H1 (cell line): Measurements from ENCODE around the gene SYK. TPM values are rescaled to one million over a fixed set of nuclear protein-coding genes. Genes with fewer than 3 reads are reported as not detected.

Experiments used
- CTCF ChIA-PET: fragments of 300-600 bp; sonication (Branson Sonifier 250); formaldehyde crosslinking; loops from one replicate; lab custom pipeline; 2021; ENCODE audit not compliant: partially characterized antibody; lab: Charles Lee
- POLR2A ChIA-PET: fragments of 300-600 bp; sonication (Branson Sonifier 250); formaldehyde crosslinking; loops from one replicate; lab custom pipeline; 2021; ENCODE audit warnings: inconsistent platforms; ENCODE audit not compliant: partially characterized antibody; lab: Charles Lee
- DNase-seq, 2 experiments: peaks; one replicate each; pipeline versions ENCODE4 v3.0.0 to v3.0.0-alpha.2; 2010 to 2022; ENCODE audit warnings: low spot score in 2 of 2, low read depth in 1 of 2, mixed read lengths in 1 of 2
- FAIRE-seq: peaks from 2 replicates; lab custom pipeline; 2011; peaks lifted over from hg19 to GRCh38; lab: Jason Lieb, UNC
- H2AFZ ChIP-seq: 2 replicates; pipeline ENCODE4 v1.8.1; 2012; ENCODE audit warnings: low read length, inconsistent platforms
- H2AK5ac ChIP-seq: 2 replicates; pipeline ENCODE4 v1.6.1; 2013; ENCODE audit warnings: low read depth, low read length
- H2BK120ac ChIP-seq: replicated peaks from 2 replicates; pipeline ENCODE3; 2013; ENCODE audit warnings: low read depth, low read length, inconsistent platforms
- H2BK12ac ChIP-seq: 2 replicates; pipeline ENCODE4 v1.6.1; 2013; ENCODE audit warnings: low read depth, low read length
- H2BK15ac ChIP-seq: 2 replicates; pipeline ENCODE4 v1.6.1; 2013; ENCODE audit warnings: low read length
- H2BK20ac ChIP-seq: 2 replicates; pipeline ENCODE4 v1.6.1; 2013; ENCODE audit warnings: low read length
- H2BK5ac ChIP-seq: 2 replicates; pipeline ENCODE4 v1.6.1; 2013; ENCODE audit warnings: low read depth, low read length
- H3K14ac ChIP-seq: 2 replicates; pipeline ENCODE4 v1.6.1; 2013; ENCODE audit warnings: inconsistent platforms; ENCODE audit not compliant: insufficient read length
- H3K18ac ChIP-seq: 2 replicates; pipeline ENCODE4 v1.6.1; 2013; ENCODE audit warnings: low read length; ENCODE audit errors: extremely low read depth
- H3K23ac ChIP-seq: 2 replicates; pipeline ENCODE4 v1.6.1; 2013; ENCODE audit warnings: inconsistent platforms; ENCODE audit not compliant: insufficient read length
- H3K23me2 ChIP-seq: 2 replicates; pipeline ENCODE4 v1.6.1; 2013; ENCODE audit warnings: low read depth, low read length
- H3K27ac ChIP-seq: 2 replicates; pipeline ENCODE4 v1.6.1; 2011; ENCODE audit warnings: low read depth, low read length, inconsistent platforms
- H3K27me3 ChIP-seq, 4 experiments: replicated peaks in 1 of 4; 1 replicate in 1 of 4; 2 replicates in 3 of 4; pipeline versions ENCODE4 v1.6.1 to v1.8.1; 2011 to 2013; ENCODE audit warnings: low read length in 3 of 4, mild to moderate bottlenecking in 3 of 4, inconsistent platforms in 2 of 4, mixed read lengths in 2 of 4, moderate library complexity in 1 of 4; ENCODE audit not compliant: control insufficient read depth in 3 of 4, insufficient read depth in 3 of 4; ENCODE audit errors: extremely low read depth in 1 of 4
- H3K36me3 ChIP-seq, 4 experiments: 2 replicates each; pipeline versions ENCODE4 v1.6.1 to v1.8.1; 2011 to 2013; ENCODE audit warnings: mild to moderate bottlenecking in 4 of 4, low read length in 3 of 4, moderate library complexity in 2 of 4, control low read depth in 1 of 4, inconsistent platforms in 1 of 4; ENCODE audit not compliant: insufficient read depth in 4 of 4, control insufficient read depth in 2 of 4
- H3K4ac ChIP-seq: replicated peaks from 2 replicates; pipeline ENCODE3; 2013; ENCODE audit warnings: low read length, low read depth, mixed read lengths, inconsistent platforms; ENCODE audit not compliant: insufficient read length
- H3K4me1 ChIP-seq, 4 experiments: replicated peaks in 1 of 4; 1 replicate in 1 of 4; 2 replicates in 3 of 4; pipeline versions ENCODE4 v1.6.1 to v1.8.1; 2011 to 2013; ENCODE audit warnings: low read length in 3 of 4, inconsistent platforms in 2 of 4, mixed read lengths in 1 of 4; ENCODE audit not compliant: insufficient read depth in 4 of 4, control insufficient read depth in 3 of 4
- H3K4me2 ChIP-seq, 2 experiments: 2 replicates each; pipeline versions ENCODE4 v1.6.1 to v1.8.1; 2011 to 2013; ENCODE audit warnings: low read depth in 2 of 2, low read length in 2 of 2, control low read depth in 1 of 2, inconsistent platforms in 1 of 2, mild to moderate bottlenecking in 1 of 2; ENCODE audit not compliant: insufficient read depth in 1 of 2
- H3K4me3 ChIP-seq, 4 experiments: fragments of 200-600, 300-600 bp in 1 of 4; sonication (generic), shearing (Covaris generic), sonication (Bioruptor Twin) in 1 of 4; 2 replicates each; pipeline versions ENCODE4 v1.5.1 to v1.8.1; 2011 to 2016; ENCODE audit warnings: low read length in 4 of 4, low read depth in 3 of 4, control low read depth in 2 of 4, inconsistent platforms in 2 of 4, mild to moderate bottlenecking in 2 of 4, mixed read lengths in 1 of 4, moderate library complexity in 1 of 4; ENCODE audit not compliant: insufficient read depth in 2 of 4; ENCODE audit errors: extremely low read depth in 1 of 4
- H3K56ac ChIP-seq: replicated peaks from 2 replicates; pipeline ENCODE3; 2013; ENCODE audit warnings: low read depth, mild to moderate bottlenecking, mixed read lengths, low read length, inconsistent platforms; ENCODE audit not compliant: insufficient read length
- H3K79me1 ChIP-seq: 2 replicates; pipeline ENCODE4 v1.6.1; 2013; ENCODE audit warnings: low read depth, low read length, control low read depth
- H3K79me2 ChIP-seq, 2 experiments: 2 replicates each; pipeline versions ENCODE4 v1.6.1 to v1.8.1; 2012 to 2013; ENCODE audit warnings: low read length in 2 of 2, mild to moderate bottlenecking in 2 of 2, inconsistent platforms in 1 of 2; ENCODE audit not compliant: insufficient read depth in 2 of 2, control insufficient read depth in 1 of 2
- H3K9ac ChIP-seq, 4 experiments: replicated peaks in 1 of 4; 1 replicate in 1 of 4; 2 replicates in 3 of 4; pipeline versions ENCODE4 v1.6.1 to v1.8.1; 2011 to 2013; ENCODE audit warnings: low read depth in 3 of 4, low read length in 3 of 4, control low read depth in 2 of 4, mild to moderate bottlenecking in 2 of 4, moderate library complexity in 2 of 4, inconsistent platforms in 1 of 4; ENCODE audit errors: extremely low read depth in 1 of 4
- H3K9me3 ChIP-seq, 2 experiments: 2 replicates each; pipeline versions ENCODE4 v1.6.1 to v1.8.1; 2012 to 2013; ENCODE audit warnings: mild to moderate bottlenecking in 2 of 2, moderate library complexity in 2 of 2, control low read depth in 1 of 2, inconsistent platforms in 1 of 2, low read depth in 1 of 2, low read length in 1 of 2, mixed read lengths in 1 of 2; ENCODE audit not compliant: insufficient read depth in 2 of 2
- H4K20me1 ChIP-seq, 2 experiments: replicated peaks in 1 of 2; 2 replicates each; pipeline versions ENCODE3 to v1.8.1; 2011 to 2013; ENCODE audit warnings: inconsistent platforms in 2 of 2, low read length in 2 of 2, mild to moderate bottlenecking in 1 of 2; ENCODE audit not compliant: insufficient read depth in 2 of 2, control insufficient read depth in 1 of 2
- H4K5ac ChIP-seq: 2 replicates; pipeline ENCODE4 v1.6.1; 2013; ENCODE audit warnings: low read length, low read depth, mixed read lengths, inconsistent platforms; ENCODE audit not compliant: insufficient read length
- H4K8ac ChIP-seq: 2 replicates; pipeline ENCODE4 v1.8.0; 2013; ENCODE audit warnings: mild to moderate bottlenecking, moderate library complexity, low read length, inconsistent platforms; ENCODE audit not compliant: insufficient read depth; ENCODE audit errors: extremely low read depth
- H4K91ac ChIP-seq: replicated peaks from 2 replicates; pipeline ENCODE3; 2013; ENCODE audit warnings: low read length, mixed read lengths, inconsistent platforms; ENCODE audit not compliant: insufficient read length
- CREB1 ChIP-seq: IDR thresholded peaks from 2 replicates; pipeline ENCODE4 v1.6.1; 2012; ENCODE audit warnings: inconsistent platforms
- KDM5A ChIP-seq: fragments of 200-600 bp; IDR thresholded peaks from 2 replicates; pipeline ENCODE4 v1.7.1; 2012; ENCODE audit warnings: mild to moderate bottlenecking, low read length, inconsistent platforms, mixed read lengths
- POLR2AphosphoS5 ChIP-seq: IDR thresholded peaks from 2 replicates; pipeline ENCODE4 v1.6.1; 2011; ENCODE audit warnings: low read depth, low read length
- ZNF274 ChIP-seq: IDR thresholded peaks from 2 replicates; pipeline ENCODE4 v1.7.0; 2012; ENCODE audit warnings: low read length, borderline replicate concordance; ENCODE audit errors: extremely low read depth
- WGBS, 2 experiments: shearing (Covaris generic) in 1 of 2; methylation state at CpG; one replicate each; pipeline versions ENCODE4 v1.1.6 to v1.1.7; 2013 to 2015; ENCODE audit warnings: low lambda C conversion rate in 2 of 2, mixed read lengths in 2 of 2, inconsistent platforms in 1 of 2, low coverage in 1 of 2, missing lambda C conversion rate in 1 of 2; ENCODE audit not compliant: insufficient replicate concordance in 2 of 2, insufficient coverage in 1 of 2, insufficient read length in 1 of 2; ENCODE audit errors: extremely low coverage in 1 of 2, missing lambda C conversion rate in 1 of 2; 5-methylcytosine and 5-hydroxymethylcytosine counted together
- polyA plus RNA-seq, 7 experiments: library from polyadenylated mRNA; depleted of rRNA in 3 of 7; stranded (reverse) in 5 of 7; unstranded in 2 of 7; fragments of >200 nt in 5 of 7; fragments of 200-250 nt in 2 of 7; gene quantifications; 1 replicate in 5 of 7; 2 replicates in 1 of 7; 4 replicates in 1 of 7; pipeline versions ENCODE4 v1.2.1 to v1.2.3, GENCODE V29; 2011 to 2013; ENCODE audit warnings: missing spikeins in 2 of 7, mixed read lengths in 2 of 7
- total RNA-seq: library from RNA; stranded (reverse); fragmentation: NEBNext Ultra II Directional; extraction: Animal tissue kit (Norgen Biotek cat#: 25700); gene quantifications from 2 replicates; pipeline ENCODE4 v1.2.1, GENCODE V29; 2021

SYK gene
- total and polyA plus RNA-seq, 2 of the 8 experiments (the other 6 are each of a cell fraction or from before 2014, with no cell fraction given): 1.5 to 4.4 TPM

- Histone ChIP-seq H2BK12ac (no peak overlapping the region), H3K4me2 (no peak overlapping the region), H3K56ac (no peak overlapping the region), H4K20me1 (peaks cover 0 to 3% of the 10 kb centered on the region in 2 experiments), H2BK20ac (no peak overlapping the region), H3K14ac (no peak overlapping the region), H3K27me3 (no peaks in the 10 kb centered on the region), H4K91ac (no peak overlapping the region), H3K79me1 (no peaks in the 10 kb centered on the region), H2BK15ac (0 out of 2 replicates have a peak overlapping the region, but pooled peaks have one; percentile 8), H3K23ac (no peak overlapping the region), H3K4ac (no peak overlapping the region), H2BK120ac (no peak overlapping the region), H2AFZ (no peak overlapping the region), H2AK5ac (no peak overlapping the region), H2BK5ac (no peak overlapping the region), H3K9me3 (no peaks in the 10 kb centered on the region), H3K9ac (no peak overlapping the region), H3K36me3 (no peaks in the 10 kb centered on the region), H3K4me3 (no peak overlapping the region), H4K5ac (no peak overlapping the region), H3K79me2 (no peaks in the 10 kb centered on the region), H3K23me2 (no peaks in the 10 kb centered on the region; the same call in 1 of the 2 replicates), H3K18ac (no peak overlapping the region), H3K4me1 (peaks cover 5 to 10% (median 6%) of the 10 kb centered on the region in 4 experiments), H3K27ac (no peak overlapping the region), H4K8ac (no peak overlapping the region)
- FAIRE-seq (no peak), DNase-seq (no peak)
- ChIA-PET CTCF (interaction anchor here (0.6 to 2.5 kb wide), 12 partner anchors 9 to 1908 kb away, joined by 3 to 12 read pairs (median 3); no protein-coding TSS in a partner anchor), POLR2A (no interaction called here)
- WGBS, 2 experiments: 99% methylated on average over 3 of the region's 3 CpGs; no CpG with 5 or more reads in 1 of the 2 experiments
- TF ChIP-seq CREB1 (no peak), KDM5A (no peak), POLR2AphosphoS5 (no peak), ZNF274 (no peak)
Measured at GRCh38 chr9:90899287-90899686, 97.7 kb downstream of the SYK start.
